Esophagus squamous epithelium (tissue), 4 donors: ENCODE measurements around the gene CASK.

Experiments
- CTCF ChIP-seq, 6 experiments: fragments of 450-650 bp in 4 of 6; fragments of 200-600 bp in 2 of 6; sonication (generic) in 2 of 6; IDR thresholded peaks; one replicate each; pipeline ENCODE4 v1.5.1; 2016 to 2019; ENCODE audit warnings: antibody characterized with exemption in 6 of 6, mild to moderate bottlenecking in 4 of 6, moderate library complexity in 4 of 6
- POLR2A ChIP-seq, 4 donors: fragments of 450-650 bp; IDR thresholded peaks; one replicate each; pipeline ENCODE4 v1.6.1; 2017; ENCODE audit warnings: antibody characterized with exemption in 4 of 4, mild to moderate bottlenecking in 4 of 4, moderate library complexity in 3 of 4

GRCh38 chrX:41913476-41913875, 9.9 kb downstream of the CASK start:
- TF ChIP-seq POLR2A (IDR thresholded peaks at IDR 0.05) (no peak), CTCF (IDR thresholded peaks at IDR 0.05) (no peak)
